ENCODE data around the gene PDLIM5.

PDLIM5 gene

DNA sequence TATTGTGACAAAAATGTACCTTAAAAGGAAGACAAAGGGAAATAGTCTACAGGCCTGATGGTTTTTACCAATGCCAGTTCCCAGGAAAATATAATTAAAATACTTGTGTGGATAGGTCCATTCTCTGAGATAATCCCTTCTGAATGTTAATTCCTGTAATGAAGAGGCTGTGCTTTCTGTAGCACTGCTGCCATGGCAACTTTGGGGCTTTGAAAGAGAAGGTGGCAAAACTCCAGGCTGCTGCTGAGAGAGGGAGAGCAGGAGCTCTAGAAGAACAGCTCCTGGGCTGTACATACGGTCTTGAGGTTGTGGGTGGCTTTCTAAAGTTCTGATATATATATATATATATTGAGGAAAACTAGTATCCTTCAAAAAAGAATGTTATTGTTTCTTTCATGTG, 125.4 kb downstream of the PDLIM5 start:
- no peak for TF ChIP-seq CTCF (IDR thresholded peaks at IDR 0.05; ENCODE audit: low read depth, low read length)
- H3K4me3 ChIP-seq (ENCODE audit: low read depth, low read length): no peak overlapping the region

GRCh38 chr4:94578195-94578594, 126.5 kb downstream of the PDLIM5 start:
- no peak for TF ChIP-seq CTCF (IDR thresholded peaks at IDR 0.05; ENCODE audit: low read depth, low read length)
- no peak overlapping the region for H3K4me3 ChIP-seq (ENCODE audit: low read depth, low read length)

GRCh38 chr4:94581766-94582165, 130.0 kb downstream of the PDLIM5 start:
- no peak overlapping the region for H3K4me3 ChIP-seq (ENCODE audit: low read depth, low read length)
- TF ChIP-seq CTCF (IDR thresholded peaks at IDR 0.05; ENCODE audit: low read depth, low read length): no peak

GRCh38 chr4:94582517-94582916, 130.8 kb downstream of the PDLIM5 start:
- TF ChIP-seq CTCF (IDR thresholded peaks at IDR 0.05; ENCODE audit: low read depth, low read length): no peak
- H3K4me3 ChIP-seq (ENCODE audit: low read depth, low read length): no peak overlapping the region

GRCh38 chr4:94583914-94584641, 132.3 kb downstream of the PDLIM5 start:
- H3K4me3 ChIP-seq (ENCODE audit: low read depth, low read length): no peak overlapping the region
- no peak for TF ChIP-seq CTCF (IDR thresholded peaks at IDR 0.05; ENCODE audit: low read depth, low read length)

GRCh38 chr4:94588896-94589693, 137.4 kb downstream of the PDLIM5 start:
- no peak overlapping the region for H3K4me3 ChIP-seq (ENCODE audit: low read depth, low read length)
- TF ChIP-seq CTCF (IDR thresholded peaks at IDR 0.05; ENCODE audit: low read depth, low read length): no peak

DNA sequence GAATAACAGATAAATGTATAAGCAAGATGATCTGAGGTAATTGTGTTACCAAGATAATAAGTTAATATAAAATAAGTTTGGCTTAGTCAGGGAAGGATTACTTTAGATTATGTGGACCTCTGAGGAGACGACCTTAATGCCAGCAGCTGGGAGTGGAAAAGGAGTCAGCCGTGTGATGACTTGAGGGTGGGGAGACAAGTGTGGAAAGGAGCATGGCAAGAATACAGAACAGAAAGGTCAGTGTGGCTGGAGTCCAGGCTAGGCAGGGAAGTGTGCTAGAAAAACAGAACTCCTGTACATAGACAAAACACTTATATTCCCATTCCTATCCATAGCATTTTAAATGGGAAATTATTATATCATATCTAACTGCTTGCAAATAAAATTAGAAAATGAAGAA, 138.8 kb downstream of the PDLIM5 start:
- no peak overlapping the region for H3K4me3 ChIP-seq (ENCODE audit: low read depth, low read length)
- no peak for TF ChIP-seq CTCF (IDR thresholded peaks at IDR 0.05; ENCODE audit: low read depth, low read length)

Measured in WI38 (cell line).